ENCODE data around the gene SFI1.

- no peak for TF ChIP-seq CTCF (IDR thresholded peaks at IDR 0.05)
- TF ChIP-seq POLR2A (IDR thresholded peaks at IDR 0.05): no peak
Observed at GRCh38 chr22:31614781-31615490, 118.6 kb downstream of the SFI1 start.

Data from thyroid gland (tissue), 4 donors.